Measurements from ENCODE around the gene SMAD1. TPM values are rescaled to one million over a fixed set of nuclear protein-coding genes. Genes with fewer than 3 reads are reported as not detected.

SMAD1 gene
- total and polyA plus RNA-seq, 12 donors = 1.4 to 23.8 (median 14.2) TPM

DNA sequence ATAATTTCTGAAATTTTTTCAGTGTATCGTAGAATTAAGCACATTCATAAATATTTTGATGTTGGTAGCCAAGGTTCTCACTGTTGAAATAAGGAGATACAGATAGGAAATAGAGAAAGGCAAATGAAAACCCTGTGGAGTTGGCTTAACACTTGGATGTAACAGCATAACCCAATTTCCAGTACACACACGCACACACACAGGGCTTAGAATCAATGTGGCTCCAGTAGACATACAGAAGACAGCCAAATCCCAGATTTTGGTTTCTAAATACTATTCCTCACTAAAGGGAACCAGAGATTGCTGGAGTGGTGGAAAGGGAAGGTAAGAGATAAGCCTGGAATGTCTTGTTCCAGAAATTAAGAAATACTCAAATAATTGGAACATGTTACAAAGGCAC is 54.4 kb downstream of the SMAD1 start:
- intact Hi-C loops (cut with DNase I) = no loop called here
- no peak for TF ChIP-seq POLR2A (IDR thresholded peaks at IDR 0.05)
- TF ChIP-seq, protein P1, sequence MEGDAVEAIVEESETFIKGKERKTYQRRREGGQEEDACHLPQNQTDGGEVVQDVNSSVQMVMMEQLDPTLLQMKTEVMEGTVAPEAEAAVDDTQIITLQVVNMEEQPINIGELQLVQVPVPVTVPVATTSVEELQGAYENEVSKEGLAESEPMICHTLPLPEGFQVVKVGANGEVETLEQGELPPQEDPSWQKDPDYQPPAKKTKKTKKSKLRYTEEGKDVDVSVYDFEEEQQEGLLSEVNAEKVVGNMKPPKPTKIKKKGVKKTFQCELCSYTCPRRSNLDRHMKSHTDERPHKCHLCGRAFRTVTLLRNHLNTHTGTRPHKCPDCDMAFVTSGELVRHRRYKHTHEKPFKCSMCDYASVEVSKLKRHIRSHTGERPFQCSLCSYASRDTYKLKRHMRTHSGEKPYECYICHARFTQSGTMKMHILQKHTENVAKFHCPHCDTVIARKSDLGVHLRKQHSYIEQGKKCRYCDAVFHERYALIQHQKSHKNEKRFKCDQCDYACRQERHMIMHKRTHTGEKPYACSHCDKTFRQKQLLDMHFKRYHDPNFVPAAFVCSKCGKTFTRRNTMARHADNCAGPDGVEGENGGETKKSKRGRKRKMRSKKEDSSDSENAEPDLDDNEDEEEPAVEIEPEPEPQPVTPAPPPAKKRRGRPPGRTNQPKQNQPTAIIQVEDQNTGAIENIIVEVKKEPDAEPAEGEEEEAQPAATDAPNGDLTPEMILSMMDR (IDR thresholded peaks at IDR 0.05) = no peak
- WGBS, 4 donors = 96 to 100% (median 98%) methylated on average over 2 of the region's 2 CpGs
- H3K36me3 ChIP-seq (replicated peaks in 1 of 2) = no peaks in the 10 kb centered on the region
- H3K4me3 ChIP-seq = no peak overlapping the region
- no peaks in the 10 kb centered on the region for H3K27me3 ChIP-seq
- no peak for DNase-seq
- H3K4me1 ChIP-seq (replicated peaks in 1 of 2) = no peaks in the 10 kb centered on the region
- no peaks in the 10 kb centered on the region for H3K9me3 ChIP-seq (replicated peaks in 1 of 3)
- no peak overlapping the region for H3K27ac ChIP-seq

DNA sequence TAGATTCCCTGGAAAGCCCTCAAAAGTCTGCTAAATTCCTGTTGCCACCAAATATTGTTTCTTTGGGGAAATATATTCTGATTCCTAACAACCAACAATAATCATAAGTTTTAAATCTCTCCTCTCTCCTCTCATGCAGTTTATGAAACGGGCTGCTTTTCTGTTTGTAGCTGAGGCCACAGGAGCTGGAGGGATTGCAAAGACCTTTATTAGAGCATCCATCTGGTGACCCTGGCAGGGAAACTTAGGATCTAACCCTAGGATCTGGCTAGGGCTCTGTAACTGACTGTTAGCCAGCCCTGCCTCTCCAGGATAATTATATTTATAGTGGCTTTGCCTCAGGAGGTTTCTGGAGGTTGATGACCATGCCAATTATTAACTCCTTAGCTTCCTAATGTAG is 56.9 kb downstream of the SMAD1 start:
- TF ChIP-seq, protein P1 (IDR thresholded peaks at IDR 0.05) = no peak
- TF ChIP-seq POLR2A (IDR thresholded peaks at IDR 0.05) = no peak
- no peak for DNase-seq
- Histone ChIP-seq H3K36me3 (replicated peaks in 1 of 2) (no peaks in the 10 kb centered on the region), H3K27me3 (no peaks in the 10 kb centered on the region), H3K4me3 (no peak overlapping the region), H3K27ac (no peak overlapping the region), H3K9me3 (replicated peaks in 1 of 3) (no peaks in the 10 kb centered on the region), H3K4me1 (replicated peaks in 1 of 2) (no peaks in the 10 kb centered on the region)
- 75 to 96% (median 83%) methylated on average over 1 of the region's 1 CpG for WGBS, 4 donors
- intact Hi-C loops (cut with DNase I) = no loop called here

DNA sequence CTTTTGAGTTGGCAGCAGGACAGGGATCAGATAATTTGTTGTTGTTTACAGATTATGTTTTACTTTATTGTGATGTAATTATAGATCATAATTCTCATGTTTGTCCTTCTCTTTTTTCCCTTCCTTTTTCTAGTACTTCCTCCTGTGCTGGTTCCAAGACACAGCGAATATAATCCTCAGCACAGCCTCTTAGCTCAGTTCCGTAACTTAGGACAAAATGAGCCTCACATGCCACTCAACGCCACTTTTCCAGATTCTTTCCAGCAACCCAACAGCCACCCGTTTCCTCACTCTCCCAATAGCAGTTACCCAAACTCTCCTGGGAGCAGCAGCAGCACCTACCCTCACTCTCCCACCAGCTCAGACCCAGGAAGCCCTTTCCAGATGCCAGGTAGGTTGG is 58.0 kb downstream of the SMAD1 start:
- 73 to 83% (median 77%) methylated on average over 4 of the region's 4 CpGs for WGBS, 4 donors
- no peak for DNase-seq
- intact Hi-C loops (cut with DNase I) = no loop called here

DNA sequence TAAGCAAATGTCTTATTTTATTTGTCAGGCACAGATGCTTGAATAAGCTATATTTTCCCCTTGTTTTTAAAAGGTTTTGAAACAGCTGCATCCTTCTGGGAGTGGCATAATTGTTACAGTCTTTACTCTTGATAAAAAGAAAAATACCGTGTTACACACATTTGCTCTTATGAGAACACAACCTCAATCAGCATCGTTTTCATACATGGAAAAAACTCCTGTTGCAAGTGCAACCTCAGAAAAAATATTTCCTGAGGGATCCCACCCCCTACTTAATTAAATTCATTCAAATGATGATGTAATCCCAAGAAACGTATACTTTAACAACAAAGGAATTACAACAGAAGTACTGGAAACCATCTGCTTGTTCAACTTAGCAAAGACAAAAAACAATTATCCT is 58.6 kb downstream of the SMAD1 start:
- Histone ChIP-seq H3K9me3 (replicated peaks in 1 of 3) (no peaks in the 10 kb centered on the region), H3K27me3 (no peaks in the 10 kb centered on the region), H3K36me3 (replicated peaks in 1 of 2) (no peaks in the 10 kb centered on the region), H3K4me3 (no peak overlapping the region), H3K27ac (no peak overlapping the region), H3K4me1 (replicated peaks in 1 of 2) (peaks cover 0 to 6% of the 10 kb centered on the region in 2 donors)
- TF ChIP-seq, protein P1 (IDR thresholded peaks at IDR 0.05) = no peak
- no peak for TF ChIP-seq POLR2A (IDR thresholded peaks at IDR 0.05)
- intact Hi-C loops (cut with DNase I) = no loop called here
- no peak for DNase-seq
- 68 to 89% (median 81%) methylated on average over 3 of the region's 3 CpGs for WGBS, 4 donors

More for the DNA sequence above, 58.0 kb downstream of the SMAD1 start:
- Histone ChIP-seq H3K27me3 (no peaks in the 10 kb centered on the region), H3K4me3 (no peak overlapping the region), H3K9me3 (replicated peaks in 1 of 3) (no peaks in the 10 kb centered on the region), H3K4me1 (replicated peaks in 1 of 2) (peaks cover 0 to under 1% of the 10 kb centered on the region in 2 donors), H3K36me3 (replicated peaks in 1 of 2) (no peaks in the 10 kb centered on the region), H3K27ac (no peak overlapping the region)
- TF ChIP-seq POLR2A (IDR thresholded peaks at IDR 0.05) = no peak
- TF ChIP-seq, protein P1 (IDR thresholded peaks at IDR 0.05) = no peak
